DMS53 (cell line): ENCODE data around the gene NR2F1.

Source experiments
- DNase-seq: peaks from one replicate; lab custom pipeline; 2025; lab: John Stamatoyannopoulos, UW

Gene NR2F1

GRCh38 chr5:93642526-93642925 is 59.5 kb downstream of the NR2F1 start:
- DNase-seq: no peak
